ENCODE data around the gene TMEM45B.

DNA sequence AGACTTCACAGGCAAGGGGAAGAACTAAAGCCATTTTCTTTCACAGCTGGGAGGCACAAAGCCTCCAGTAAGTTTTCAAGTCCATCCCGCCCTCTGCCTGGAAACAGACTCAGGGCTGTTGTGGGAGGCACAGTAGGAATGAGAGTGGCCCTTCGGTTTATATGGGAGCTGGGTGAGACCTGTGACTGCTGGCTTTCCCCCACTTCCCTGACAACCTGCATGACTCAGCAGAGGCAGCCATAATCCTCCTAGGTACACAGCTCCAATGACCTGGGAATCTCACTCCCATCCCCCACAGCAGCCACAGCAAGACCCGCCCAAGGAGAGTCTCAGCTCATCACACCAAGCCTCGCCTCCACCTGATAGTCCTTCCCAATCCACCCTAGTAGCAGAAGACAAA, 12.1 kb upstream of the TMEM45B start:
- TF ChIP-seq CTCF (IDR thresholded peaks at IDR 0.05), result no peak
- TF ChIP-seq POLR2A (IDR thresholded peaks at IDR 0.05; ENCODE audit: low read depth), result no peak

Measured in esophagus muscularis mucosa (tissue), 3 donors.